Testis (tissue), 2 donors: ENCODE measurements around the gene CTBS.

Experiments
- CTCF ChIP-seq, 3 experiments: fragments of 450-650 bp in 2 of 3; fragments of 200-600 bp in 1 of 3; sonication (generic) in 1 of 3; IDR thresholded peaks; one replicate each; pipeline ENCODE4 v1.5.1; 2016 to 2019; ENCODE audit warnings: antibody characterized with exemption in 3 of 3, mild to moderate bottlenecking in 2 of 3, moderate library complexity in 1 of 3
- POLR2A ChIP-seq: fragments of 450-650 bp; IDR thresholded peaks from one replicate; pipeline ENCODE4 v1.6.1; 2017; ENCODE audit warnings: antibody characterized with exemption, mild to moderate bottlenecking, moderate library complexity

- TF ChIP-seq CTCF (IDR thresholded peaks at IDR 0.05) (no peak), POLR2A (no peak)
These were observed 47.3 kb upstream of the CTBS start for GRCh38 chr1:84621553-84621952.
